H9 (cell line): ENCODE results near the gene CACNB2. TPM values are rescaled to one million over a fixed set of nuclear protein-coding genes. Genes with fewer than 3 reads are reported as not detected.

Source experiments
- DNase-seq: peaks from one replicate; pipeline ENCODE4 v3.0.0-alpha.2; 2017
- H2AFZ ChIP-seq: one replicate; pipeline ENCODE4 v1.6.1; 2013; ENCODE audit warnings: mild to moderate bottlenecking, low read length, control low read depth, moderate library complexity
- H2AK5ac ChIP-seq: 2 replicates; pipeline ENCODE4 v1.6.1; 2013; ENCODE audit warnings: low read length, control low read depth, mixed read lengths; ENCODE audit not compliant: insufficient read length
- H2BK120ac ChIP-seq: one replicate; pipeline ENCODE4 v1.6.1; 2013; ENCODE audit warnings: low read depth, mild to moderate bottlenecking, low read length, control low read depth, inconsistent platforms; ENCODE audit not compliant: poor library complexity, severe bottlenecking
- H2BK12ac ChIP-seq: 2 replicates; pipeline ENCODE4 v1.6.1; 2013; ENCODE audit warnings: low read length, control low read depth, mixed read lengths, low read depth; ENCODE audit not compliant: insufficient read length
- H2BK15ac ChIP-seq: 2 replicates; pipeline ENCODE4 v1.6.1; 2013; ENCODE audit warnings: low read depth, low read length, control low read depth
- H2BK20ac ChIP-seq: one replicate; pipeline ENCODE4 v1.6.1; 2013; ENCODE audit warnings: low read depth, mild to moderate bottlenecking, low read length, control low read depth, inconsistent platforms; ENCODE audit not compliant: poor library complexity, severe bottlenecking
- H2BK5ac ChIP-seq: 2 replicates; pipeline ENCODE4 v1.6.1; 2013; ENCODE audit warnings: low read length, control low read depth, mixed read lengths; ENCODE audit not compliant: insufficient read length
- H3K14ac ChIP-seq: 2 replicates; pipeline ENCODE4 v1.6.1; 2013; ENCODE audit warnings: low read length, control low read depth; ENCODE audit not compliant: insufficient read depth
- H3K18ac ChIP-seq: 2 replicates; pipeline ENCODE4 v1.6.1; 2013; ENCODE audit warnings: low read depth, mild to moderate bottlenecking, mixed read lengths, low read length, control low read depth; ENCODE audit not compliant: insufficient read length
- H3K23ac ChIP-seq: 2 replicates; pipeline ENCODE4 v1.6.1; 2013; ENCODE audit warnings: low read length, control low read depth, mixed read lengths, low read depth; ENCODE audit not compliant: insufficient read length
- H3K23me2 ChIP-seq: 2 replicates; pipeline ENCODE4 v1.6.1; 2013; ENCODE audit warnings: low read depth, mild to moderate bottlenecking, mixed read lengths, low read length, control low read depth; ENCODE audit not compliant: insufficient read length, poor library complexity, severe bottlenecking
- H3K27ac ChIP-seq: 2 replicates; pipeline ENCODE4 v1.5.1; 2013; ENCODE audit warnings: low read length, control low read depth, mixed read lengths, low read depth; ENCODE audit not compliant: insufficient read length
- H3K27me3 ChIP-seq: 2 replicates; pipeline ENCODE4 v1.6.1; 2013; ENCODE audit warnings: low read length, control low read depth, inconsistent platforms; ENCODE audit not compliant: insufficient read depth
- H3K4ac ChIP-seq: 2 replicates; pipeline ENCODE4 v1.6.1; 2013; ENCODE audit warnings: low read depth, mild to moderate bottlenecking, control low read depth, inconsistent platforms, low read length, moderate library complexity
- H3K4me1 ChIP-seq: 2 replicates; pipeline ENCODE4 v1.6.1; 2013; ENCODE audit warnings: low read length, control low read depth, inconsistent platforms; ENCODE audit not compliant: insufficient read depth
- H3K4me2 ChIP-seq: 2 replicates; pipeline ENCODE4 v1.6.1; 2013; ENCODE audit warnings: low read length, control low read depth, mixed read lengths; ENCODE audit not compliant: insufficient read length, insufficient read depth
- H3K56ac ChIP-seq: 2 replicates; pipeline ENCODE4 v1.6.1; 2013; ENCODE audit warnings: low read depth, mild to moderate bottlenecking, mixed read lengths, low read length, control low read depth; ENCODE audit not compliant: insufficient read length
- H3K79me1 ChIP-seq: 2 replicates; pipeline ENCODE4 v1.6.1; 2013; ENCODE audit warnings: low read depth, mild to moderate bottlenecking, moderate library complexity, low read length, control low read depth, inconsistent platforms; ENCODE audit not compliant: insufficient read depth, poor library complexity, severe bottlenecking
- H3K79me2 ChIP-seq: 2 replicates; pipeline ENCODE4 v1.6.1; 2013; ENCODE audit warnings: low read length, control low read depth, inconsistent platforms; ENCODE audit not compliant: insufficient read depth
- H3K9ac ChIP-seq: 2 replicates; pipeline ENCODE4 v1.6.1; 2013; ENCODE audit warnings: low read length, control low read depth, mixed read lengths; ENCODE audit not compliant: insufficient read length; ENCODE audit errors: extremely low read depth
- H3K9me3 ChIP-seq: one replicate; pipeline ENCODE4 v1.6.1; 2013; ENCODE audit warnings: low read depth, low read length, inconsistent platforms; ENCODE audit not compliant: control insufficient read depth
- H3T11ph ChIP-seq: one replicate; pipeline ENCODE4 v1.6.1; 2013; ENCODE audit warnings: mild to moderate bottlenecking, low read length, control low read depth, inconsistent platforms
- H4K20me1 ChIP-seq: one replicate; pipeline ENCODE4 v1.6.1; 2013; ENCODE audit not compliant: control insufficient read depth, insufficient read length, insufficient read depth
- H4K5ac ChIP-seq: 2 replicates; pipeline ENCODE4 v1.6.1; 2013; ENCODE audit warnings: low read depth, mild to moderate bottlenecking, mixed read lengths, low read length, control low read depth; ENCODE audit not compliant: insufficient read length
- H4K8ac ChIP-seq: replicated peaks from 2 replicates; pipeline ENCODE4 v1.6.1; 2013; ENCODE audit warnings: low read length, control low read depth, mixed read lengths, low read depth; ENCODE audit not compliant: insufficient read length
- H4K91ac ChIP-seq: 2 replicates; pipeline ENCODE4 v1.6.1; 2013; ENCODE audit warnings: low read depth, mild to moderate bottlenecking, moderate library complexity, mixed read lengths, low read length, control low read depth; ENCODE audit not compliant: insufficient read length
- H3K27ac Mint-ChIP-seq, 3 experiments: 2 replicates in 2 of 3; 3 replicates in 1 of 3; pipeline ENCODE4 v1.8.0; 2020 to 2021; ENCODE audit warnings: mixed read lengths in 3 of 3, mild to moderate bottlenecking in 1 of 3, moderate library complexity in 1 of 3
- H3K27me3 Mint-ChIP-seq: 2 replicates; pipeline ENCODE4 v1.8.0; 2021; ENCODE audit warnings: low read depth, mild to moderate bottlenecking, moderate library complexity, mixed read lengths
- H3K36me3 Mint-ChIP-seq, 3 experiments: 2 replicates in 2 of 3; 3 replicates in 1 of 3; pipeline ENCODE4 v1.8.0; 2020 to 2021; ENCODE audit warnings: low read depth in 3 of 3, mixed read lengths in 3 of 3; ENCODE audit not compliant: insufficient read depth in 1 of 3
- H3K4me1 Mint-ChIP-seq, 2 experiments: 2 replicates each; pipeline ENCODE4 v1.8.0; 2020; ENCODE audit warnings: mixed read lengths in 2 of 2
- H3K4me3 Mint-ChIP-seq, 2 experiments: 2 replicates in 1 of 2; 3 replicates in 1 of 2; pipeline ENCODE4 v1.8.0; 2020 to 2021; ENCODE audit warnings: mild to moderate bottlenecking in 2 of 2, mixed read lengths in 2 of 2, moderate library complexity in 1 of 2
- H3K9me3 Mint-ChIP-seq, 2 experiments: 2 replicates in 1 of 2; 3 replicates in 1 of 2; pipeline ENCODE4 v1.8.0; 2020; ENCODE audit warnings: mild to moderate bottlenecking in 2 of 2, mixed read lengths in 2 of 2, moderate library complexity in 1 of 2
- WGBS: extraction: QIAGEN DNeasy Blood & Tissue Kit; methylation state at CpG from one replicate; pipeline ENCODE4 v1.1.7; 2013; ENCODE audit warnings: missing lambda C conversion rate, low lambda C conversion rate, mixed read lengths; ENCODE audit not compliant: insufficient read length; ENCODE audit errors: extremely low coverage; 5-methylcytosine and 5-hydroxymethylcytosine counted together
- total RNA-seq: library from RNA; stranded (reverse); gene quantifications from 2 replicates; pipeline ENCODE4 v1.2.1, GENCODE V29; 2021
- TF ChIP-seq, protein P1 (sequence below): fragments of 200-600 bp; sonication (generic); conservative IDR thresholded peaks from 3 replicates; pipeline ENCODE4 v1.8.0; 2021; ENCODE audit warnings: antibody characterized with exemption, mild to moderate bottlenecking

Gene CACNB2
- total RNA-seq, 1 experiment from 2014 or later: 2.6 TPM

DNA sequence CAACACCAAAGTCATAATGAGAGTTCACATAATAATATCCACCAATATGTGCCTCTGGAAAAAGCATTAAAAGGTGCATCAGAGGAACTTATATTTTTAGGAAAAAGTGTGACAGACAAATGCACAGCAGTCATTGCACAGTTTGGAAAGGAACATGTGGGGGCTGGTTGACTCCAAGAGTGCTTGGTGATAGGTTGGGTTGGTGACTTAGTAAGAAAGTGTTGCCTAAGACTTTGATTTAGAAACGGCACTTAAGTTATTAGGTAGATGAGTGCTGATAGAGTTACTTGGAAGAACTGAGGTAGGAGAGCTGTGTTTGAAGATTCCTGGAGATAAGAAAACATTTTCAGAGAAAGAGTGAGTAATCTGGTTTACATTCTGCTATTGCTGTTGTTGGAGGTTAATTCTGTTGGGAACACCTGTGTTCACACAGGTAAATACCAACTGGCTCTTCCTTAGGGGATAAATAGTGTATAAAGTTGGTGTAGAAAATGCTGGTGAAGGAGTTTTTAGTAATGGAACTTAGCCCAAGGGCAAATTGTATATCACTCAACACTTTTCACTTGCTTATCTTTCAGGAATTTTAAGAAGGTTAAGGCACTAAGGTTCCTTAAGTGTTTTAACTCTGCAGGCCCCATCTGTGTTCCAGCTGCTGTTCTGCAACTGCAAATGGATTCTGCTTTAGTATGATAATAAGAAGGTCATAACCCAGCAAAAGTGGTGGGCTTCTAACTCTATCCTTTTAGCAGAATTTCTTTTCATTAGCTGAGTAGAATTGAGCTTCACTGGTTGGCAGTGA, 315.1 kb downstream of the CACNB2 start:
- no peak overlapping the region for H3K23ac ChIP-seq
- Mint-ChIP-seq H3K4me1 (no peaks in the 10 kb centered on the region; a peak in 1 of 4 replicates), H3K36me3 (no peaks in the 10 kb centered on the region), H3K27me3 (no peaks in the 10 kb centered on the region), H3K9me3 (no peaks in the 10 kb centered on the region), H3K4me3 (no peak overlapping the region), H3K27ac (peak overlapping the region in 1 of 3 experiments; percentile 34; a peak in 1 of 7 replicates)
- no peak overlapping the region for H2BK15ac ChIP-seq
- H3K79me2 ChIP-seq: no peaks in the 10 kb centered on the region
- no peak overlapping the region for H3K27ac ChIP-seq
- no peak overlapping the region for H2BK12ac ChIP-seq
- H2BK5ac ChIP-seq: no peak overlapping the region
- H3K14ac ChIP-seq: no peak overlapping the region
- no peaks in the 10 kb centered on the region for H3K4me1 ChIP-seq
- H3K56ac ChIP-seq: no peak overlapping the region
- H3K9me3 ChIP-seq: no peaks in the 10 kb centered on the region
- no peak overlapping the region for H3K4ac ChIP-seq
- no peak overlapping the region for H3K18ac ChIP-seq
- no peak overlapping the region for H2BK120ac ChIP-seq
- no peak overlapping the region for H3K4me2 ChIP-seq
- H3K79me1 ChIP-seq: no peaks in the 10 kb centered on the region
- H4K91ac ChIP-seq: no peak overlapping the region
- H2AFZ ChIP-seq: no peak overlapping the region
- no peaks in the 10 kb centered on the region for H3K23me2 ChIP-seq
- no peaks in the 10 kb centered on the region for H3K27me3 ChIP-seq
- no peak overlapping the region for H2BK20ac ChIP-seq
- no peak overlapping the region for H3K9ac ChIP-seq
- H4K8ac ChIP-seq: no peak overlapping the region
- no peaks in the 10 kb centered on the region for H4K20me1 ChIP-seq
- H2AK5ac ChIP-seq: no peak overlapping the region
- no peak for DNase-seq
- WGBS: no CpG with 5 or more reads among the region's 1 CpG
- H4K5ac ChIP-seq: no peak overlapping the region
- TF ChIP-seq, protein P1, sequence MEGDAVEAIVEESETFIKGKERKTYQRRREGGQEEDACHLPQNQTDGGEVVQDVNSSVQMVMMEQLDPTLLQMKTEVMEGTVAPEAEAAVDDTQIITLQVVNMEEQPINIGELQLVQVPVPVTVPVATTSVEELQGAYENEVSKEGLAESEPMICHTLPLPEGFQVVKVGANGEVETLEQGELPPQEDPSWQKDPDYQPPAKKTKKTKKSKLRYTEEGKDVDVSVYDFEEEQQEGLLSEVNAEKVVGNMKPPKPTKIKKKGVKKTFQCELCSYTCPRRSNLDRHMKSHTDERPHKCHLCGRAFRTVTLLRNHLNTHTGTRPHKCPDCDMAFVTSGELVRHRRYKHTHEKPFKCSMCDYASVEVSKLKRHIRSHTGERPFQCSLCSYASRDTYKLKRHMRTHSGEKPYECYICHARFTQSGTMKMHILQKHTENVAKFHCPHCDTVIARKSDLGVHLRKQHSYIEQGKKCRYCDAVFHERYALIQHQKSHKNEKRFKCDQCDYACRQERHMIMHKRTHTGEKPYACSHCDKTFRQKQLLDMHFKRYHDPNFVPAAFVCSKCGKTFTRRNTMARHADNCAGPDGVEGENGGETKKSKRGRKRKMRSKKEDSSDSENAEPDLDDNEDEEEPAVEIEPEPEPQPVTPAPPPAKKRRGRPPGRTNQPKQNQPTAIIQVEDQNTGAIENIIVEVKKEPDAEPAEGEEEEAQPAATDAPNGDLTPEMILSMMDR: no peak
- no peak overlapping the region for H3T11ph ChIP-seq
